CD14-positive monocyte (primary cell): Measurements from ENCODE around the gene SDCBP2. TPM values are rescaled to one million over a fixed set of nuclear protein-coding genes. Genes with fewer than 3 reads are reported as not detected.

Source experiments
- DNase-seq, 3 donors: peaks; one replicate each; pipeline ENCODE4 v3.0.0-alpha.2; 2011 to 2022
- H2AFZ ChIP-seq: 2 replicates; pipeline ENCODE4 v1.6.0; 2012; ENCODE audit warnings: mild to moderate bottlenecking, low read depth, low read length, inconsistent platforms; ENCODE audit not compliant: insufficient read depth, poor library complexity, severe bottlenecking
- H3K27ac ChIP-seq, 2 donors: 1 replicate in 1 of 2; 2 replicates in 1 of 2; pipeline ENCODE4 v1.5.1; 2012 to 2013; ENCODE audit warnings: low read length in 2 of 2, control low read depth in 1 of 2, inconsistent platforms in 1 of 2, low read depth in 1 of 2, mild to moderate bottlenecking in 1 of 2
- H3K27me3 ChIP-seq, 2 donors: one replicate each; pipeline versions ENCODE4 v1.6.0 to v1.6.1; 2011 to 2013; ENCODE audit warnings: low read length in 2 of 2; ENCODE audit not compliant: control insufficient read depth in 2 of 2, insufficient read depth in 2 of 2
- H3K36me3 ChIP-seq, 2 donors: replicated peaks in 1 of 2; 1 replicate in 1 of 2; 2 replicates in 1 of 2; pipeline versions ENCODE4 v1.5.1 to v1.6.1; 2012 to 2013; ENCODE audit warnings: low read length in 2 of 2, control low read depth in 1 of 2, inconsistent platforms in 1 of 2, mild to moderate bottlenecking in 1 of 2; ENCODE audit not compliant: insufficient read depth in 2 of 2, control insufficient read depth in 1 of 2
- H3K4me1 ChIP-seq, 2 donors: 1 replicate in 1 of 2; 2 replicates in 1 of 2; pipeline versions ENCODE4 v1.5.1 to v1.6.1; 2012 to 2013; ENCODE audit warnings: low read length in 2 of 2, control low read depth in 1 of 2, inconsistent platforms in 1 of 2, mild to moderate bottlenecking in 1 of 2, moderate library complexity in 1 of 2; ENCODE audit not compliant: insufficient read depth in 2 of 2, control insufficient read depth in 1 of 2
- H3K4me2 ChIP-seq: replicated peaks from 2 replicates; pipeline ENCODE3; 2012; ENCODE audit warnings: low read length, moderate library complexity, mild to moderate bottlenecking; ENCODE audit not compliant: poor library complexity, severe bottlenecking; ENCODE audit errors: extremely low read depth
- H3K4me3 ChIP-seq, 3 experiments: fragments of 200-600 bp in 1 of 3; sonication (generic) in 1 of 3; replicated peaks in 1 of 3; 1 replicate in 2 of 3; 2 replicates in 1 of 3; pipeline ENCODE4 v1.5.1; 2011 to 2013; ENCODE audit warnings: low read length in 3 of 3, mild to moderate bottlenecking in 3 of 3, control low read depth in 2 of 3, low read depth in 2 of 3, inconsistent platforms in 1 of 3, moderate library complexity in 1 of 3
- H3K79me2 ChIP-seq: 2 replicates; pipeline ENCODE4 v1.6.0; 2012; ENCODE audit warnings: mild to moderate bottlenecking, control low read depth, inconsistent platforms, low read length, moderate library complexity; ENCODE audit not compliant: insufficient read depth
- H3K9ac ChIP-seq: 2 replicates; pipeline ENCODE4 v1.6.0; 2017; ENCODE audit warnings: low read length, mild to moderate bottlenecking; ENCODE audit not compliant: insufficient read depth, poor library complexity, severe bottlenecking
- H3K9me3 ChIP-seq, 2 donors: replicated peaks in 1 of 2; 1 replicate in 1 of 2; 2 replicates in 1 of 2; pipeline versions ENCODE4 v1.5.1 to v1.6.1; 2012 to 2013; ENCODE audit warnings: low read length in 2 of 2, control low read depth in 1 of 2; ENCODE audit not compliant: control insufficient read depth in 1 of 2, insufficient read depth in 1 of 2
- H4K20me1 ChIP-seq: 2 replicates; pipeline ENCODE4 v1.6.0; 2012; ENCODE audit warnings: mild to moderate bottlenecking, low read length, control low read depth, moderate library complexity; ENCODE audit not compliant: insufficient read depth
- H3K27ac Mint-ChIP-seq, 7 donors: one replicate each; pipeline ENCODE4 v1.8.0; 2020; ENCODE audit warnings: mild to moderate bottlenecking in 7 of 7, mixed read lengths in 7 of 7, moderate library complexity in 6 of 7, inconsistent platforms in 2 of 7
- H3K27me3 Mint-ChIP-seq, 3 donors: one replicate each; pipeline ENCODE4 v1.8.0; 2021 to 2022; ENCODE audit warnings: low read depth in 3 of 3, mild to moderate bottlenecking in 3 of 3, mixed read lengths in 3 of 3, moderate library complexity in 3 of 3, inconsistent platforms in 1 of 3
- H3K36me3 Mint-ChIP-seq, 2 donors: one replicate each; pipeline ENCODE4 v1.8.0; 2020; ENCODE audit warnings: mixed read lengths in 2 of 2, inconsistent platforms in 1 of 2, mild to moderate bottlenecking in 1 of 2
- H3K4me1 Mint-ChIP-seq: one replicate; pipeline ENCODE4 v1.8.0; 2020; ENCODE audit warnings: mild to moderate bottlenecking, mixed read lengths
- H3K4me3 Mint-ChIP-seq, 2 donors: one replicate each; pipeline ENCODE4 v1.8.0; 2020; ENCODE audit warnings: mild to moderate bottlenecking in 2 of 2, mixed read lengths in 2 of 2, moderate library complexity in 1 of 2
- H3K9me3 Mint-ChIP-seq, 7 donors: one replicate each; pipeline ENCODE4 v1.8.0; 2020 to 2022; ENCODE audit warnings: mixed read lengths in 7 of 7, mild to moderate bottlenecking in 6 of 7, moderate library complexity in 6 of 7, inconsistent platforms in 2 of 7
- CTCF ChIP-seq: fragments of 200-600 bp; IDR thresholded peaks from one replicate; pipeline ENCODE4 v1.8.0; 2022; ENCODE audit warnings: antibody characterized with exemption, mild to moderate bottlenecking
- WGBS: methylation state at CpG from one replicate; pipeline ENCODE4 v1.1.5; 2013; ENCODE audit warnings: missing lambda C conversion rate; ENCODE audit not compliant: insufficient coverage; 5-methylcytosine and 5-hydroxymethylcytosine counted together
- intact Hi-C, 2 donors: fragments of 100-400 bp; cut with micrococcal nuclease; formaldehyde crosslinking; loops; one replicate each; pipeline versions ENCODE4 v1.15.0 to v1.15.1; 2023
- polyA plus RNA-seq, 3 donors: library from polyadenylated mRNA; depleted of rRNA in 1 of 3; unstranded in 2 of 3; stranded (reverse) in 1 of 3; fragments of 300-500 nt in 2 of 3; fragments of >200 nt in 1 of 3; fragmentation: Illumina TruSeq in 2 of 3; gene quantifications; 1 replicate in 2 of 3; 2 replicates in 1 of 3; pipeline ENCODE4 v1.2.3, GENCODE V29; 2012 to 2021

SDCBP2 gene
- polyA plus RNA-seq, 3 donors = 0.69 to 1.0 (median 0.71) TPM

- no peak for TF ChIP-seq CTCF
- peaks cover 99% of the 10 kb centered on the region for H4K20me1 ChIP-seq
- peaks cover 66 to 90% of the 10 kb centered on the region in 2 donors for H3K36me3 ChIP-seq
- H3K4me3 ChIP-seq = no peak overlapping the region
- peaks cover 13 to 14% of the 10 kb centered on the region in 2 donors for H3K4me1 ChIP-seq
- Mint-ChIP-seq H3K36me3 (peaks cover 65 to 91% of the 10 kb centered on the region in 2 donors), H3K4me1 (peaks cover 33% of the 10 kb centered on the region), H3K9me3 (no peaks in the 10 kb centered on the region), H3K4me3 (no peak overlapping the region), H3K27me3 (peaks cover 0 to 3% (median 0%) of the 10 kb centered on the region in 3 donors), H3K27ac (no peak overlapping the region)
- no peaks in the 10 kb centered on the region for H3K9me3 ChIP-seq
- H3K9ac ChIP-seq = no peak overlapping the region
- WGBS = 50% methylated on average over 1 of the region's 2 CpGs
- intact Hi-C loops = no loop called here
- no peak for DNase-seq
- H3K4me2 ChIP-seq = no peak overlapping the region
- peaks cover 77% of the 10 kb centered on the region for H3K79me2 ChIP-seq
- peak overlapping the region in 1 of 2 donors; percentile 18 for H3K27ac ChIP-seq
- H2AFZ ChIP-seq = no peak overlapping the region
- no peaks in the 10 kb centered on the region for H3K27me3 ChIP-seq
Measured at GRCh38 chr20:1370548-1371110, 41.7 kb upstream of the SDCBP2 start.

- H3K4me1 Mint-ChIP-seq = peaks cover 31% of the 10 kb centered on the region
Measured at GRCh38 chr20:1369970-1370369, 41.0 kb upstream of the SDCBP2 start.

More at GRCh38 chr20:1369970-1370369, 41.0 kb upstream of the SDCBP2 start:
- TF ChIP-seq CTCF = no peak
- Histone ChIP-seq H3K79me2 (peaks cover 70% of the 10 kb centered on the region), H3K27ac (peak overlapping the region in 1 of 2 donors; percentile 50), H3K9me3 (no peaks in the 10 kb centered on the region), H3K4me3 (no peak overlapping the region), H2AFZ (no peak overlapping the region), H3K9ac (no peak overlapping the region), H3K27me3 (no peaks in the 10 kb centered on the region), H4K20me1 (peaks cover 99% of the 10 kb centered on the region), H3K36me3 (peaks cover 66 to 95% of the 10 kb centered on the region in 2 donors), H3K4me2 (no peak overlapping the region), H3K4me1 (peaks cover 6 to 8% of the 10 kb centered on the region in 2 donors)
- intact Hi-C loops = no loop called here
- no peaks in the 10 kb centered on the region for H3K9me3 Mint-ChIP-seq
- no CpG with 5 or more reads among the region's 3 CpGs for WGBS
- H3K4me3 Mint-ChIP-seq = no peak overlapping the region
- peaks cover 0 to 3% (median 0%) of the 10 kb centered on the region in 3 donors for H3K27me3 Mint-ChIP-seq
- peak overlapping the region in 3 of 7 donors; percentile 46 to 72 (median 68) for H3K27ac Mint-ChIP-seq
- DNase-seq = no peak
- peaks cover 68 to 92% of the 10 kb centered on the region in 2 donors for H3K36me3 Mint-ChIP-seq
